Progenitor cell of endocrine pancreas (in vitro differentiated cells): ENCODE measurements around the gene TRIM75. TPM values are rescaled to one million over a fixed set of nuclear protein-coding genes. Genes with fewer than 3 reads are reported as not detected.

ENCODE experiments used
- DNase-seq: peaks from one replicate; pipeline ENCODE4 v3.0.0; 2021; ENCODE audit warnings: low spot score; ENCODE audit not compliant: unreplicated experiment
- H3K27ac Mint-ChIP-seq: 2 replicates; pipeline ENCODE4 v1.8.0; 2021; ENCODE audit warnings: mild to moderate bottlenecking, moderate library complexity, mixed read lengths
- H3K27me3 Mint-ChIP-seq: 2 replicates; pipeline ENCODE4 v1.8.0; 2021; ENCODE audit warnings: mixed read lengths
- H3K36me3 Mint-ChIP-seq: 2 replicates; pipeline ENCODE4 v1.8.0; 2022; ENCODE audit warnings: mixed read lengths; ENCODE audit not compliant: insufficient read depth
- H3K4me1 Mint-ChIP-seq: 2 replicates; pipeline ENCODE4 v1.8.0; 2021; ENCODE audit warnings: low read depth, mixed read lengths
- H3K4me3 Mint-ChIP-seq: 2 replicates; pipeline ENCODE4 v1.8.0; 2021; ENCODE audit warnings: low read depth, mild to moderate bottlenecking, moderate library complexity, mixed read lengths
- H3K9me3 Mint-ChIP-seq: 2 replicates; pipeline ENCODE4 v1.8.0; 2021; ENCODE audit warnings: low read depth, mixed read lengths
- CTCF ChIP-seq: fragments of 200-600 bp; sonication (generic); IDR thresholded peaks from one replicate; pipeline ENCODE4 v1.5.0; 2021; ENCODE audit warnings: antibody characterized with exemption, mild to moderate bottlenecking; ENCODE audit not compliant: unreplicated experiment
- long read RNA-seq: library from polyadenylated mRNA; unstranded; transcript quantifications from one replicate; pipeline ENCODE4 v2.0.0, GENCODE V29; 2020
- total RNA-seq: library from RNA; stranded (reverse); gene quantifications from 2 replicates; pipeline ENCODE4 v1.2.1, GENCODE V29; 2021

Gene TRIM75
- not detected in 2 replicates for total RNA-seq
- long read RNA-seq: 0 reads

GRCh38 chr4:165053645-165054044 lies at the start of gene TRIM75:
TRIM75 (plus strand) TSS chr4:165053866; CDS start chr4:165059148, 5,282 bp downstream.
- TF ChIP-seq CTCF: no peak
- Mint-ChIP-seq H3K4me3 (no peak within 1 kb of the TSS), H3K27me3 (no peaks in the 10 kb centered on the region), H3K36me3 (no peaks in the 10 kb centered on the region), H3K27ac (no peak within 1 kb of the TSS), H3K4me1 (peaks cover 4% of the 10 kb centered on the region), H3K9me3 (no peaks in the 10 kb centered on the region)
- no peak for DNase-seq

- Mint-ChIP-seq H3K36me3 (no peaks in the 10 kb centered on the region), H3K27me3 (no peaks in the 10 kb centered on the region), H3K4me3 (no peak overlapping the region), H3K4me1 (peaks cover 9% of the 10 kb centered on the region), H3K27ac (no peak overlapping the region), H3K9me3 (no peaks in the 10 kb centered on the region)
- no peak for TF ChIP-seq CTCF
- DNase-seq: no peak
Measured at GRCh38 chr4:165005352-165005925, 48.2 kb upstream of the TRIM75 start.

- H3K27ac Mint-ChIP-seq: no peak overlapping the region
- no peaks in the 10 kb centered on the region for H3K36me3 Mint-ChIP-seq
- peaks cover 8% of the 10 kb centered on the region for H3K4me1 Mint-ChIP-seq
- H3K27me3 Mint-ChIP-seq: no peaks in the 10 kb centered on the region
- no peak for DNase-seq
- no peak for TF ChIP-seq CTCF
- no peak overlapping the region for H3K4me3 Mint-ChIP-seq
- no peaks in the 10 kb centered on the region for H3K9me3 Mint-ChIP-seq
Measured at GRCh38 chr4:165006456-165006855, 47.2 kb upstream of the TRIM75 start.

GRCh38 chr4:165006886-165007285 lies 46.8 kb upstream of the TRIM75 start:
- no peak for DNase-seq
- Mint-ChIP-seq H3K36me3 (no peaks in the 10 kb centered on the region), H3K4me1 (peaks cover 5% of the 10 kb centered on the region), H3K27ac (no peak overlapping the region), H3K4me3 (no peak overlapping the region), H3K27me3 (no peaks in the 10 kb centered on the region), H3K9me3 (no peaks in the 10 kb centered on the region)
- no peak for TF ChIP-seq CTCF

GRCh38 chr4:165009493-165010227 lies 44.0 kb upstream of the TRIM75 start:
- no peaks in the 10 kb centered on the region for H3K4me1 Mint-ChIP-seq
- H3K27ac Mint-ChIP-seq: no peak overlapping the region
- H3K27me3 Mint-ChIP-seq: no peaks in the 10 kb centered on the region
- H3K4me3 Mint-ChIP-seq: no peak overlapping the region
- H3K9me3 Mint-ChIP-seq: no peaks in the 10 kb centered on the region
- no peaks in the 10 kb centered on the region for H3K36me3 Mint-ChIP-seq
- TF ChIP-seq CTCF: no peak
- DNase-seq: no peak
